DLD1 (cell line): Measurements from ENCODE around the gene APEX1.

Experiments used
- in situ Hi-C: cut with HindIII; loops from 2 replicates; pipeline ENCODE4 v1.10.0; 2017; ENCODE audit warnings: low sequenced_read_pairs

The APEX1 gene

GRCh38 chr14:20469890-20470602 is 15.0 kb downstream of the APEX1 start:
- in situ Hi-C loops, result loop anchor here (10.0 kb wide), 1 partner anchor 45 kb away; no protein-coding TSS in a partner anchor

- in situ Hi-C loops, result loop anchor here (10.0 kb wide), 1 partner anchor 46 kb away; no protein-coding TSS in a partner anchor
Observed at GRCh38 chr14:20470603-20470901, 15.5 kb downstream of the APEX1 start.

GRCh38 chr14:20472536-20473169 is 17.6 kb downstream of the APEX1 start:
- in situ Hi-C loops, result loop anchor here (10.0 kb wide), 1 partner anchor 48 kb away; no protein-coding TSS in a partner anchor

- in situ Hi-C loops, result loop anchor here (10.0 kb wide), 1 partner anchor 52 kb away; no protein-coding TSS in a partner anchor
Observed at GRCh38 chr14:20476776-20477175, 21.8 kb downstream of the APEX1 start.

- in situ Hi-C loops, result loop anchor here (10.0 kb wide), 1 partner anchor 53 kb away; no protein-coding TSS in a partner anchor
Observed at GRCh38 chr14:20477211-20477876, 22.3 kb downstream of the APEX1 start.

GRCh38 chr14:20478894-20479293 is 23.9 kb downstream of the APEX1 start:
- in situ Hi-C loops, result loop anchor here (10.0 kb wide), 1 partner anchor 54 kb away; no protein-coding TSS in a partner anchor

GRCh38 chr14:20482382-20482781 is 27.4 kb downstream of the APEX1 start:
- in situ Hi-C loops, result no loop called here

- in situ Hi-C loops, result no loop called here
Observed at GRCh38 chr14:20485900-20486299, 30.9 kb downstream of the APEX1 start.

- in situ Hi-C loops, result no loop called here
Observed at GRCh38 chr14:20486684-20487395, 31.8 kb downstream of the APEX1 start.

- in situ Hi-C loops, result no loop called here
Observed at GRCh38 chr14:20487396-20487725, 32.3 kb downstream of the APEX1 start.

- in situ Hi-C loops, result no loop called here
Observed at GRCh38 chr14:20489093-20489994, 34.3 kb downstream of the APEX1 start.

- in situ Hi-C loops, result no loop called here
Observed at GRCh38 chr14:20490563-20490962, 35.5 kb downstream of the APEX1 start.

- in situ Hi-C loops, result no loop called here
Observed at GRCh38 chr14:20492486-20492885, 37.5 kb downstream of the APEX1 start.

- in situ Hi-C loops, result no loop called here
Observed at GRCh38 chr14:20493634-20494033, 38.6 kb downstream of the APEX1 start.

- in situ Hi-C loops, result no loop called here
Observed at GRCh38 chr14:20494935-20495766, 40.1 kb downstream of the APEX1 start.

GRCh38 chr14:20498622-20499021 is 43.6 kb downstream of the APEX1 start:
- in situ Hi-C loops, result no loop called here

- in situ Hi-C loops, result no loop called here
Observed at GRCh38 chr14:20499108-20499507, 44.1 kb downstream of the APEX1 start.

- in situ Hi-C loops, result no loop called here
Observed at GRCh38 chr14:20499881-20500280, 44.9 kb downstream of the APEX1 start.

- in situ Hi-C loops, result no loop called here
Observed at GRCh38 chr14:20501346-20501745, 46.3 kb downstream of the APEX1 start.
